Measurements from ENCODE around the gene NDRG3.

GRCh38 chr20:36607586-36608387, 138.1 kb downstream of the NDRG3 start:
- no peak for TF ChIP-seq CTCF (IDR thresholded peaks at IDR 0.05)
- no peak for TF ChIP-seq POLR2A (IDR thresholded peaks at IDR 0.05)
- TF ChIP-seq POLR2AphosphoS5 (IDR thresholded peaks at IDR 0.05) = no peak
